Chondrocyte (in vitro differentiated cells): ENCODE data around the gene SYCP1. TPM values are rescaled to one million over a fixed set of nuclear protein-coding genes. Genes with fewer than 3 reads are reported as not detected.
A peak's percentile ranks its signal among the peaks of the same experiment; 100 is the strongest.

Experiments
- DNase-seq: peaks from one replicate; pipeline ENCODE4 v3.0.0; 2021; ENCODE audit warnings: mixed read lengths, low spot score
- H3K27ac Mint-ChIP-seq: one replicate; pipeline ENCODE4 v1.8.0; 2021; ENCODE audit warnings: mild to moderate bottlenecking, moderate library complexity, mixed read lengths; ENCODE audit not compliant: unreplicated experiment
- H3K27me3 Mint-ChIP-seq: 2 replicates; pipeline ENCODE4 v1.8.0; 2021; ENCODE audit warnings: low read depth, mixed read lengths
- H3K36me3 Mint-ChIP-seq: 2 replicates; pipeline ENCODE4 v1.8.0; 2021; ENCODE audit warnings: low read depth, mixed read lengths
- H3K4me1 Mint-ChIP-seq: 2 replicates; pipeline ENCODE4 v1.8.0; 2021; ENCODE audit warnings: low read depth, mild to moderate bottlenecking, mixed read lengths
- H3K4me3 Mint-ChIP-seq: one replicate; pipeline ENCODE4 v1.8.0; 2021; ENCODE audit warnings: mild to moderate bottlenecking, moderate library complexity, mixed read lengths; ENCODE audit not compliant: unreplicated experiment
- H3K9me3 Mint-ChIP-seq: 2 replicates; pipeline ENCODE4 v1.8.0; 2021; ENCODE audit warnings: low read depth, mixed read lengths
- CTCF ChIP-seq: fragments of 200-600 bp; sonication (generic); IDR thresholded peaks from 2 replicates; pipeline ENCODE4 v1.5.0; 2021; ENCODE audit warnings: antibody characterized with exemption, mild to moderate bottlenecking, moderate library complexity
- total RNA-seq: library from RNA; stranded (reverse); gene quantifications from 3 replicates; pipeline ENCODE4 v1.2.1, GENCODE V29; 2021

Gene SYCP1
- total RNA-seq, 1 donor from 2014 or later, result not detected

- H3K4me3 Mint-ChIP-seq, result no peak overlapping the region
- H3K36me3 Mint-ChIP-seq, result peaks cover 15% of the 10 kb centered on the region
- H3K27ac Mint-ChIP-seq, result no peak overlapping the region
- peaks cover 1% of the 10 kb centered on the region for H3K4me1 Mint-ChIP-seq
- no peak for DNase-seq
- H3K27me3 Mint-ChIP-seq, result no peaks in the 10 kb centered on the region
- H3K9me3 Mint-ChIP-seq, result no peaks in the 10 kb centered on the region
- TF ChIP-seq CTCF, result no peak
Observed at GRCh38 chr1:115036814-115037507, 182.3 kb downstream of the SYCP1 start.

DNA sequence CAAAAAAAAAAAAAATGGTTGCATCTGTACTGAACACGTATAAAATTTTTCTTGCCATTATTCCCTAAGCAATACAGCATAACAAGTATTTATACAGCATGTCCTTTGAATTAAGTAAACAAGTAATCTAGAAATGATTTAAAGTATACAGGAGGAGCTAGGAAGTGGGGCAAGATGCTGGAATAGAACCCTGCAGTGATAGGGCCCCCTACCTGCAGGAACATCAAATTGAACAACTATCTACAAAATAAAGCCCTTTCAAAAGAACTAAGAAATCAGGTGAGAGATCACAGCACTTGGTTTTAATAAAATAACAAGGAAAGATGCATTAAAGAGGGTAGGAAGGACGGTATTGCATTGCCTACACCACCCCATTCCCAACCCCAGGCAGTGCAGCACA, 185.8 kb downstream of the SYCP1 start:
- H3K4me1 Mint-ChIP-seq, result peaks cover 5% of the 10 kb centered on the region
- peak; percentile 16 for TF ChIP-seq CTCF
- H3K27ac Mint-ChIP-seq, result no peak overlapping the region
- DNase-seq, result no peak
- peaks cover 43% of the 10 kb centered on the region for H3K36me3 Mint-ChIP-seq
- no peaks in the 10 kb centered on the region for H3K27me3 Mint-ChIP-seq
- no peaks in the 10 kb centered on the region for H3K9me3 Mint-ChIP-seq
- H3K4me3 Mint-ChIP-seq, result no peak overlapping the region

GRCh38 chr1:115041654-115042053, 187.0 kb downstream of the SYCP1 start:
- H3K4me1 Mint-ChIP-seq, result peaks cover 5% of the 10 kb centered on the region
- peak; percentile 50 for TF ChIP-seq CTCF
- no peak for DNase-seq
- no peak overlapping the region for H3K4me3 Mint-ChIP-seq
- no peak overlapping the region for H3K27ac Mint-ChIP-seq
- H3K36me3 Mint-ChIP-seq, result peaks cover 53% of the 10 kb centered on the region
- H3K9me3 Mint-ChIP-seq, result peaks cover 5% of the 10 kb centered on the region
- H3K27me3 Mint-ChIP-seq, result no peaks in the 10 kb centered on the region

Other genes with a start within 250 kb of the SYCP1 start
- gene DENND2C, start 184.8 kb upstream of the SYCP1 start, total RNA-seq, result 3.0 to 3.8 TPM (median 3.3 TPM) in 3 replicates
- not detected in 3 replicates for gene AMPD1, start 159.3 kb upstream of the SYCP1 start, total RNA-seq
- gene NRAS, start 138.1 kb upstream of the SYCP1 start, total RNA-seq, result 33.9 to 37.4 TPM (median 36.0 TPM) in 3 replicates
- 512 to 540 TPM (median 529 TPM) in 3 replicates for gene CSDE1, start 96.9 kb upstream of the SYCP1 start, total RNA-seq
- 55.0 to 60.0 TPM (median 56.2 TPM) in 3 replicates for gene SIKE1, start 74.2 kb upstream of the SYCP1 start, total RNA-seq
- gene TSHB, start 175.0 kb downstream of the SYCP1 start, total RNA-seq, result not detected in 3 replicates
- 218 to 498 TPM (median 227 TPM) in 3 replicates for gene TSPAN2, start 234.6 kb downstream of the SYCP1 start, total RNA-seq